KMS-11 (cell line): ENCODE measurements around the gene HOXA9.

Experiments used
- H2AFZ ChIP-seq: fragments of 200-600 bp; sonication (generic); 2 replicates; pipeline ENCODE4 v1.6.1; 2016; ENCODE audit warnings: antibody characterized with exemption, mixed run types, low read depth
- H3K27ac ChIP-seq: fragments of 200-600 bp; sonication (generic); 2 replicates; pipeline ENCODE4 v1.6.1; 2016; ENCODE audit warnings: mild to moderate bottlenecking, mixed run types
- H3K27me3 ChIP-seq: fragments of 200-600 bp; sonication (generic); 2 replicates; pipeline ENCODE4 v1.6.1; 2017; ENCODE audit warnings: mild to moderate bottlenecking, low read depth, mixed run types, moderate library complexity; ENCODE audit not compliant: insufficient read depth
- H3K36me3 ChIP-seq: fragments of 200-600 bp; sonication (generic); 2 replicates; pipeline ENCODE4 v1.6.1; 2017; ENCODE audit warnings: mild to moderate bottlenecking, mixed run types; ENCODE audit not compliant: insufficient read depth
- H3K4me1 ChIP-seq: fragments of 200-600 bp; sonication (generic); 2 replicates; pipeline ENCODE4 v1.6.1; 2016; ENCODE audit warnings: mild to moderate bottlenecking, low read depth, mixed run types; ENCODE audit not compliant: poor library complexity, severe bottlenecking
- H3K4me2 ChIP-seq: fragments of 200-600 bp; sonication (generic); 2 replicates; pipeline ENCODE4 v1.7.0; 2016; ENCODE audit warnings: mild to moderate bottlenecking, mixed run types
- H3K4me3 ChIP-seq: fragments of 200-600 bp; sonication (generic); IDR thresholded peaks from 2 replicates; pipeline ENCODE4 v1.6.1; 2017; ENCODE audit warnings: low read depth, low read length, mixed read lengths; ENCODE audit not compliant: insufficient read depth
- H3K79me2 ChIP-seq: fragments of 200-600 bp; sonication (generic); 2 replicates; pipeline ENCODE4 v1.6.1; 2016; ENCODE audit warnings: low read depth, mixed run types; ENCODE audit not compliant: insufficient read depth
- H3K9ac ChIP-seq: fragments of 200-600 bp; sonication (generic); 2 replicates; pipeline ENCODE4 v1.6.1; 2016; ENCODE audit warnings: mild to moderate bottlenecking, mixed run types
- H4K20me1 ChIP-seq: fragments of 200-600 bp; sonication (generic); 2 replicates; pipeline ENCODE4 v1.6.1; 2016; ENCODE audit warnings: mild to moderate bottlenecking, mixed run types; ENCODE audit not compliant: insufficient read depth
- TF ChIP-seq, protein P1 (sequence below): fragments of 200-600 bp; sonication (generic); conservative IDR thresholded peaks from 2 replicates; pipeline ENCODE4 v1.6.1; 2017; ENCODE audit warnings: low read depth, mild to moderate bottlenecking, antibody characterized with exemption, low read length, moderate library complexity, mixed read lengths

HOXA9 gene

DNA sequence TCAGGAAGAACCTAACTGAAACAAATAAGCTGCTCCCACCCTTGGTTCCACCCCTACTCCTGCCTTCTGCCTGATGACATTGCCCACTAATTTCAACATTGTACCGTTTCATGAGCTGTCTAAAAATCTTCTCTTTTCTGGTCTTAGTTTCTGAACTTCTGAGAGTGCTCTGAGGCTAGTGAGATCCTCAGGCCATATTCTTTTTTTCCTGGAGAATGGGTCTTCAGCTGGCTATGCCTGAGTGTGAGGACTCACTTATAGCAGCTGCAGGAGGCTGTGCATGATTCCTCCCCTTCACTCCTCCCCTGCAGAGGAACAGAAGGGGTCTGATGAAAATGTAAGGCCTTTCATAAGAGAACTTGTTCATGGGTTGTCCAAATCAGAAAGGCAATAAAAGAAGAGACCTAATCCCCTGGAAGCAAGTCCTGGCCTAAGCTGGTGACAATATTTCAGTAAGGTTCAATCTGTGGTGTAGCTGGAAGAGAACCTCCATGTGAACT, 45.9 kb downstream of the HOXA9 start:
- no peak overlapping the region for H3K9ac ChIP-seq
- H4K20me1 ChIP-seq, result no peaks in the 10 kb centered on the region
- H2AFZ ChIP-seq, result no peak overlapping the region
- H3K4me2 ChIP-seq, result no peak overlapping the region
- H3K36me3 ChIP-seq, result no peaks in the 10 kb centered on the region
- TF ChIP-seq, protein P1, sequence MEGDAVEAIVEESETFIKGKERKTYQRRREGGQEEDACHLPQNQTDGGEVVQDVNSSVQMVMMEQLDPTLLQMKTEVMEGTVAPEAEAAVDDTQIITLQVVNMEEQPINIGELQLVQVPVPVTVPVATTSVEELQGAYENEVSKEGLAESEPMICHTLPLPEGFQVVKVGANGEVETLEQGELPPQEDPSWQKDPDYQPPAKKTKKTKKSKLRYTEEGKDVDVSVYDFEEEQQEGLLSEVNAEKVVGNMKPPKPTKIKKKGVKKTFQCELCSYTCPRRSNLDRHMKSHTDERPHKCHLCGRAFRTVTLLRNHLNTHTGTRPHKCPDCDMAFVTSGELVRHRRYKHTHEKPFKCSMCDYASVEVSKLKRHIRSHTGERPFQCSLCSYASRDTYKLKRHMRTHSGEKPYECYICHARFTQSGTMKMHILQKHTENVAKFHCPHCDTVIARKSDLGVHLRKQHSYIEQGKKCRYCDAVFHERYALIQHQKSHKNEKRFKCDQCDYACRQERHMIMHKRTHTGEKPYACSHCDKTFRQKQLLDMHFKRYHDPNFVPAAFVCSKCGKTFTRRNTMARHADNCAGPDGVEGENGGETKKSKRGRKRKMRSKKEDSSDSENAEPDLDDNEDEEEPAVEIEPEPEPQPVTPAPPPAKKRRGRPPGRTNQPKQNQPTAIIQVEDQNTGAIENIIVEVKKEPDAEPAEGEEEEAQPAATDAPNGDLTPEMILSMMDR, result no peak
- no peak overlapping the region for H3K4me3 ChIP-seq
- no peaks in the 10 kb centered on the region for H3K4me1 ChIP-seq
- no peaks in the 10 kb centered on the region for H3K79me2 ChIP-seq
- no peaks in the 10 kb centered on the region for H3K27me3 ChIP-seq
- H3K27ac ChIP-seq, result no peak overlapping the region

DNA sequence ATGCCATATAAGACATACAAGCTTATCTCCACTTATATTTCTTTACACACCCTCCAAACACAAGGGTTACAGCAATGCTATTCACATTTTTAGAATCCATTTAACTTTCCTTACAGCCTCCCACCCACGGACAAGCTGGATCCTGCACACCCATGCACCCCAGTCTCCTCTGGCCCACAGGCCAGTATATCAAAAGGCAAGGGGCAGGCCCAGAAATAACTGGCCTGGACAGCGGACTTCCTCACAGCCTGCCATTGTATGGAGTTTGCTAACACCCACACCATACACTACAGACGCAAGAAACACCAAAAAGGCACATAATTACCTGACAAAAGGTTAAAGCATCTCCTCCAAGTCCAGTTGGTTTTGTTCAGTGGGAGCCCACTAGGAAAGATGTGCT, 46.8 kb downstream of the HOXA9 start:
- Histone ChIP-seq H3K79me2 (no peaks in the 10 kb centered on the region), H3K4me2 (no peak overlapping the region), H3K27ac (no peak overlapping the region), H2AFZ (no peak overlapping the region), H3K4me3 (no peak overlapping the region), H3K9ac (no peak overlapping the region), H3K27me3 (no peaks in the 10 kb centered on the region), H3K4me1 (no peaks in the 10 kb centered on the region), H4K20me1 (no peaks in the 10 kb centered on the region), H3K36me3 (no peaks in the 10 kb centered on the region)
- TF ChIP-seq, protein P1, result no peak

DNA sequence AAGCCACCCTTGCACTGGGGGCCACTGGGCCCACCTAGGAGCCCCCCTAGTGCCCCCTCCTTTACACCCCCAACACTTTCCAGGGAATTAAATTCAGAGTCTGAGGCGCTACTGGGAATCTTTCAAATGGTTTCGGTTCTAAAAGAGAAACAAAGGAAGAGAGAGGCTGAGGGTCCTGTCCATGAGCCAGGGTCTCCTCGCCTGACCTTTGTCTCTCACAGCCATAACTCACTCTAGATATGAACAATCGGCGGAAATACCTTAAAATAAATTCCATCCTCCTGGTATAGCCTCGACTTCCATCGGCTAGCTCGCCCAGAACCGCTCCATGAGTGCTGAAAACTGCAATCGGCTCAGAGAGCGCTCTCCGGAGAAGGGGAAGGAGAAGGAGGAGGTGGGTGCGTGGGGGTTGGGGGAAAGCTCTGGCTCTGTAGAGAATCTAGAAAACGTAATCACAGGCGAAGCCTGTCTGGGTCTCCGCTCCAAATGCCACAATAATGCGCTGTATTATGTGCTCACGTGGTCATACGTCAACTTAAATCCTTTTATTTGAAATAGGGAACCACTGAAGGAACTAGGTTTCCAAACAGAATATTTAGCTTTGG, 47.3 kb downstream of the HOXA9 start:
- no peaks in the 10 kb centered on the region for H3K36me3 ChIP-seq
- H3K79me2 ChIP-seq, result no peaks in the 10 kb centered on the region
- no peak overlapping the region for H3K4me2 ChIP-seq
- TF ChIP-seq, protein P1, result no peak
- H2AFZ ChIP-seq, result no peak overlapping the region
- no peaks in the 10 kb centered on the region for H3K27me3 ChIP-seq
- no peak overlapping the region for H3K9ac ChIP-seq
- H3K27ac ChIP-seq, result no peak overlapping the region
- H3K4me3 ChIP-seq, result no peak overlapping the region
- no peaks in the 10 kb centered on the region for H3K4me1 ChIP-seq
- no peaks in the 10 kb centered on the region for H4K20me1 ChIP-seq

DNA sequence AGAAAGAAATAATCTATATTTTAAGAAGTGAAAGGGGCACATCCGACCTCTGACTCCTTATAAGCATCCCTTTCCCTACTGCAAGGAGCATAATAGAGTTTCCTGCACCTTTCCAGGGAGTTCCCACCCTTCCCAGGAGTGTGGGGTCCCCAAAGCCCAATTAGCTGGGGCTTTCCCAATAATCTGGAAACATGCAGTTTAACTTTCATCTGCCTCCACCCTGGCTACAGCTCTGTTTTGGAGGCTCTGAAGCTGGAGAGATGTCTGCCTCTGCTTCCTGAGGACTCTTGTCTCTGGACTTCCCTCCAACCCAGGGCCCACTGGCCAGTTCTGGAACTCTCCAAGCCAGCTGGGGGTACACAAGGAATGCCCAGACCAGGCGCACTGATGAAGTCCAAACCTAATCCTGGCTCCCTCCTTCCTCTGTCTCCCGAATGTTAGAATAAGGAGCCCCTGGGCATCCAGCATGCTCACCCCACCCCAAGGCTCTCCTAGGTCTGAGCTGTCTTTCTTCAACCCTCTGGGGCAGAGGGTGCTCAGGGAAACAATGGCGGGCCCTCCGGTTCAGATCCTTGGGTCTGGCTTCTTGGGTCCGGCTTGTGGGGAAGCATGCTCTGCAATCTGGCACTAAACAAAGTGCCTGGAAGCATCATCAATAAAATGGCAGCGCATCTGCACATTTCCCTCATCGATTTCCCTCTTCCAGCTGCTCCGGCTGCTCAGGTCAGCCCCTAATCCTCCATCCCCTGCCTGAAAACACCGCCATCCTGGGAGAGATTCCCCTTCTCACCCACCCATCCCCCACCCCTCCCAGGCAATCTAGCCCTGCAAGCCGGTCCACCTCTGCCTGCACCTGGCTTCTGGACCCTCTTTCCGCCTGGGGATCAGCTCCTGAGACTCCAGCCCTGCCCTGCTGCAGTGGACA, 48.1 kb downstream of the HOXA9 start:
- Histone ChIP-seq H3K36me3 (no peaks in the 10 kb centered on the region), H2AFZ (no peak overlapping the region), H3K27me3 (no peaks in the 10 kb centered on the region), H3K4me1 (no peaks in the 10 kb centered on the region), H4K20me1 (no peaks in the 10 kb centered on the region), H3K9ac (no peak overlapping the region), H3K4me3 (no peak overlapping the region), H3K4me2 (no peak overlapping the region), H3K27ac (no peak overlapping the region), H3K79me2 (no peaks in the 10 kb centered on the region)
- TF ChIP-seq, protein P1, result no peak
